Peyer's patch (tissue), 4 donors: ENCODE measurements around the gene EXOC3L4. TPM values are rescaled to one million over a fixed set of nuclear protein-coding genes. Genes with fewer than 3 reads are reported as not detected.

ENCODE experiments used
- DNase-seq, 3 donors: peaks; one replicate each; pipeline ENCODE4 v3.0.0-alpha.2; 2017 to 2019
- H3K27ac ChIP-seq, 4 donors: fragments of 200-600 bp; sonication (generic); one replicate each; pipeline ENCODE4 v1.5.1; 2016 to 2019
- H3K27me3 ChIP-seq, 2 donors: fragments of 200-600 bp; sonication (generic); one replicate each; pipeline ENCODE4 v1.5.1; 2019
- H3K36me3 ChIP-seq, 3 donors: fragments of 200-600 bp; sonication (generic); one replicate each; pipeline ENCODE4 v1.5.1; 2016 to 2019
- H3K4me1 ChIP-seq, 4 donors: fragments of 200-600 bp; sonication (generic); one replicate each; pipeline ENCODE4 v1.5.1; 2016 to 2019
- H3K4me3 ChIP-seq, 4 donors: fragments of 200-600 bp; sonication (generic); 1 replicate in 3 of 4; 2 replicates in 1 of 4; pipeline ENCODE4 v1.5.1; 2016 to 2019; ENCODE audit warnings: mild to moderate bottlenecking in 1 of 4
- H3K9me3 ChIP-seq, 4 donors: fragments of 200-600 bp; sonication (generic); one replicate each; pipeline ENCODE4 v1.5.1; 2016 to 2019; ENCODE audit warnings: mild to moderate bottlenecking in 1 of 4
- POLR2A ChIP-seq, 2 donors: fragments of 450-650 bp; IDR thresholded peaks; one replicate each; pipeline ENCODE4 v1.5.1; 2017; ENCODE audit warnings: antibody characterized with exemption in 2 of 2, mild to moderate bottlenecking in 2 of 2, moderate library complexity in 2 of 2
- total RNA-seq, 4 donors: library from RNA; depleted of rRNA; stranded (reverse); fragments of >200 nt; gene quantifications; one replicate each; pipeline ENCODE4 v1.1.0, GENCODE V29; 2016
- TF ChIP-seq, protein P1 (sequence below), 6 experiments: fragments of 450-650 bp in 4 of 6; fragments of 200-600 bp in 2 of 6; sonication (generic) in 1 of 6; IDR thresholded peaks; one replicate each; pipeline ENCODE4 v1.5.1; 2017 to 2019; ENCODE audit warnings: antibody characterized with exemption in 6 of 6, mild to moderate bottlenecking in 3 of 6, moderate library complexity in 1 of 6

Gene EXOC3L4
- total RNA-seq, 4 donors from 2014 or later = 20.6 to 69.5 (median 34.1) TPM

GRCh38 chr14:103061482-103061976 is 33.0 kb upstream of the EXOC3L4 start:
- H3K27me3 ChIP-seq = no peaks in the 10 kb centered on the region
- no peak for TF ChIP-seq POLR2A (IDR thresholded peaks at IDR 0.05)
- TF ChIP-seq, protein P1, sequence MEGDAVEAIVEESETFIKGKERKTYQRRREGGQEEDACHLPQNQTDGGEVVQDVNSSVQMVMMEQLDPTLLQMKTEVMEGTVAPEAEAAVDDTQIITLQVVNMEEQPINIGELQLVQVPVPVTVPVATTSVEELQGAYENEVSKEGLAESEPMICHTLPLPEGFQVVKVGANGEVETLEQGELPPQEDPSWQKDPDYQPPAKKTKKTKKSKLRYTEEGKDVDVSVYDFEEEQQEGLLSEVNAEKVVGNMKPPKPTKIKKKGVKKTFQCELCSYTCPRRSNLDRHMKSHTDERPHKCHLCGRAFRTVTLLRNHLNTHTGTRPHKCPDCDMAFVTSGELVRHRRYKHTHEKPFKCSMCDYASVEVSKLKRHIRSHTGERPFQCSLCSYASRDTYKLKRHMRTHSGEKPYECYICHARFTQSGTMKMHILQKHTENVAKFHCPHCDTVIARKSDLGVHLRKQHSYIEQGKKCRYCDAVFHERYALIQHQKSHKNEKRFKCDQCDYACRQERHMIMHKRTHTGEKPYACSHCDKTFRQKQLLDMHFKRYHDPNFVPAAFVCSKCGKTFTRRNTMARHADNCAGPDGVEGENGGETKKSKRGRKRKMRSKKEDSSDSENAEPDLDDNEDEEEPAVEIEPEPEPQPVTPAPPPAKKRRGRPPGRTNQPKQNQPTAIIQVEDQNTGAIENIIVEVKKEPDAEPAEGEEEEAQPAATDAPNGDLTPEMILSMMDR (IDR thresholded peaks at IDR 0.05) = no peak
- H3K36me3 ChIP-seq = no peaks in the 10 kb centered on the region
- peak in 1 of 3 donors; percentile 9 for DNase-seq
- peaks cover 0 to 11% (median under 1%) of the 10 kb centered on the region in 4 donors for H3K4me1 ChIP-seq
- H3K9me3 ChIP-seq = no peaks in the 10 kb centered on the region
- H3K27ac ChIP-seq = no peak overlapping the region
- no peak overlapping the region for H3K4me3 ChIP-seq

GRCh38 chr14:103064436-103064835 is 30.1 kb upstream of the EXOC3L4 start:
- DNase-seq = no peak

DNA sequence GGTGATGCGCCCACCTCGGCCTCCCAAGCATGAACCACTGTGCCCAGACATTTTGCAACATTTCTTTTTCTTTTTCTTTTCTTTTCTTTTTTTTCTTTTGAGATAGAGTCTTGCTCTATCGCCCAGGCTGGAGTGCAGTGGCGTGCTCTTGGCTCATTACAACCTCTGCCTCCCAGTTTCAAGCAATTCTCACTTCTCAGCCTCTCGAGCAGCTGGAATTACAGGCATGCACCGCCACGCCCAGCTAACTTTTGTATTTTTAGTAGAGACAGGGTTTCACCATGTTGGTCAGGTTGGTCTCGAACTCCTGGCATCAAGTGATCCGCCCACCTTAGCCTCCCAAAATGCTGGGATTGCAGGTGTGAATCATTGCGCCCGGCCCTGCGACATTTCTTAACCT is 29.5 kb upstream of the EXOC3L4 start:
- DNase-seq = peak in 1 of 3 donors; percentile 22
- H3K27ac ChIP-seq = no peak overlapping the region
- no peaks in the 10 kb centered on the region for H3K27me3 ChIP-seq
- no peak overlapping the region for H3K4me3 ChIP-seq
- TF ChIP-seq POLR2A (IDR thresholded peaks at IDR 0.05) = no peak
- TF ChIP-seq, protein P1 (IDR thresholded peaks at IDR 0.05) = no peak
- no peaks in the 10 kb centered on the region for H3K9me3 ChIP-seq
- H3K36me3 ChIP-seq = no peaks in the 10 kb centered on the region
- H3K4me1 ChIP-seq = peaks cover 0 to 18% (median 3%) of the 10 kb centered on the region in 4 donors

More at GRCh38 chr14:103064436-103064835, 30.1 kb upstream of the EXOC3L4 start:
- Histone ChIP-seq H3K27me3 (no peaks in the 10 kb centered on the region), H3K36me3 (no peaks in the 10 kb centered on the region), H3K9me3 (no peaks in the 10 kb centered on the region), H3K27ac (no peak overlapping the region), H3K4me3 (no peak overlapping the region), H3K4me1 (peaks cover 0 to 18% (median 3%) of the 10 kb centered on the region in 4 donors)
- TF ChIP-seq, protein P1 (IDR thresholded peaks at IDR 0.05) = no peak
- no peak for TF ChIP-seq POLR2A (IDR thresholded peaks at IDR 0.05)

GRCh38 chr14:103065861-103066260 is 28.7 kb upstream of the EXOC3L4 start:
- DNase-seq = peak in 1 of 3 donors; percentile 19
- H3K27me3 ChIP-seq = no peaks in the 10 kb centered on the region
- H3K4me3 ChIP-seq = no peak overlapping the region
- peak overlapping the region in 1 of 4 donors; percentile 89 for H3K27ac ChIP-seq
- TF ChIP-seq POLR2A (IDR thresholded peaks at IDR 0.05) = no peak
- TF ChIP-seq, protein P1 (IDR thresholded peaks at IDR 0.05) = no peak
- H3K9me3 ChIP-seq = no peaks in the 10 kb centered on the region
- H3K4me1 ChIP-seq = peaks cover 0 to 18% (median 3%) of the 10 kb centered on the region in 4 donors
- no peaks in the 10 kb centered on the region for H3K36me3 ChIP-seq

GRCh38 chr14:103066399-103066798 is 28.1 kb upstream of the EXOC3L4 start:
- Histone ChIP-seq H3K27ac (peak overlapping the region in 3 of 4 donors; percentile 59 to 89 (median 86)), H3K4me1 (peaks cover 0 to 19% (median 3%) of the 10 kb centered on the region in 4 donors), H3K9me3 (no peaks in the 10 kb centered on the region), H3K27me3 (no peaks in the 10 kb centered on the region), H3K4me3 (no peak overlapping the region), H3K36me3 (no peaks in the 10 kb centered on the region)
- DNase-seq = peak in 1 of 3 donors; percentile 31
- TF ChIP-seq, protein P1 (IDR thresholded peaks at IDR 0.05) = no peak
- TF ChIP-seq POLR2A (IDR thresholded peaks at IDR 0.05) = no peak
